Stimulated activated CD4-positive, alpha-beta T cell treated with anti-CD3 and anti-CD28 coated beads, TNF-alpha, amount 100 ng/mL, for 48 hours (primary cell): ENCODE results near the gene PNLDC1.
"Not testable (repeated sequence)": the region's sequence is repeated elsewhere in the genome, so short reads cannot be mapped to it uniquely, and the experiment has no call there.

ENCODE experiments used
- DNase-seq, 3 donors: peaks; one replicate each; pipeline ENCODE4 v3.0.0-alpha.2; 2020; ENCODE audit warnings: low read depth in 3 of 3

The PNLDC1 gene

DNA sequence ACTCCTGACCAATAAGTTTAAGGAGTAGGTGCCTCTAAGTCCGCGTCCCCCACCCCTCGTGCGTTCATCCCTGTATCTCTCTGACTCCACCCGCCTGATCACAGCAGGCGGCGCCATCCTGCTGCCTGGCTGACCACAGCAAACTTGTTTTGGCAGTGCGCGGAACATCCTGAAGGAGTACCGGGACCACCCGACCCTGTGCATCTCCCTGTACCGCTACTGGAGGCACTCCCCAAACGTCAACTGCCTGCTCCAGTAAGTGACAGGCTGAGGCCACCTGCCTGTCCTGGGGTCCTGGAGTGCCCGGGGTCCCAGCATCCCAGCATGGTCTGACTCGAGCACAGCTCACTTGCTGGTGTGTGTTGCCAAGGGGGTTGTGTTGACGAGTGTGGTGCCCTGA, 19.0 kb downstream of the PNLDC1 start:
- no peak for DNase-seq

DNA sequence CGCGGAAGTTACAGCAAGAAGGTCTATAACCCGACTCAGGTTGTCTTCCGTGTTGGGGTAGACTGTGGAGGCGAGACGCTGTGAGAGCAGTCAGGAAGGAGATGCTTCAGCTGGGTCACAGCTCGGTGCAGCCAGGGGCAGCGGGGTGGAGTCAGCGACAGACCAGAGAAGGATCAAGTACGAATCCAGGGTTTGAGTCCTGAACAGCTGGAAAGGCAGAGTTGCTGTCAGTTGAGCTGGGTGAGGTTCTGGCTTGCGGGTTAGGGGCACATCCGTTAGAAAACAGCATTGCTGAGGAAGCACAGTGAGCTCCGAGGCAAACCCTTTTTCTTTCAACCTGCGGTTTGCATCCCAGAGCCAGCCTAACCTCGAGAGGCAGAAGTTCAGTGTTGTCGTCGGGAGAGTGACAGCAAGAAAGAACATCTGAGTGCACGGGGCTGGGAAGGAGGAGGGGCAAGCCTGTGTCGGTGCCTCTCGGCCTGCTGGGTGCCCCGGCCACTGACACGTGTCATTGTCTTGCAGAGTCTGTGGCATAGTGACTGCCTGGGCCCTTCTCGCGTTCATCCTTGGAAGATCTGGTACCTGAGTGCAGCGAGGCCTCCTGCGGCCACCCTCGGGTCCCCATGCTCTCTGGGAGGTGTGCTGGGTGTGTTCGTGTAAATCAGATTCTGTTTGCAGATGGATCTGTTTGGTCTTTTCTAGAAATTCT, 20.0 kb downstream of the PNLDC1 start:
- DNase-seq = peak in 2 of 3 donors; percentile 3 to 10

- no peak for DNase-seq
Measured at GRCh38 chr6:159821122-159821521, 21.0 kb downstream of the PNLDC1 start.

- no peak for DNase-seq
Measured at GRCh38 chr6:159821726-159822125, 21.6 kb downstream of the PNLDC1 start.

GRCh38 chr6:159823953-159824352, 23.9 kb downstream of the PNLDC1 start:
- DNase-seq = no peak

DNA sequence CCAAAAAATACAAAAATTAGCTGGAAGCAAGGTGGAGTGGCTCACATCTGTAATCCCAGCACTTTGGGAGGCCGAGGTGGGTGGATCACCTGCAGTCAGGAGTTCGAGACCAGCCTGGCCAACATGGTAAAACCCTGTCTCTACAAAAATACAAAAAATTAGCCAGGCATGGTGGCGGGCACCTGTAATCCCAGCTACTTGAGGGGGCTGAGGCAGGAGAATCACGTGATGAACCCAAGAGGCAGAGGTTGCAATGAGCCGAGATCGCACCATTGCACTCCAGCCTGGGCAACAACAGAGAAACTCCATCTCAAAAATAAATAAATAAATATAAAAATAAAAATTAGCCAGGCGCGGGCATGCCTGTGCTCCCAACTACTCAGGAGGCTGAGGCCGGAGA, 24.6 kb downstream of the PNLDC1 start:
- DNase-seq = not testable (repeated sequence)

DNA sequence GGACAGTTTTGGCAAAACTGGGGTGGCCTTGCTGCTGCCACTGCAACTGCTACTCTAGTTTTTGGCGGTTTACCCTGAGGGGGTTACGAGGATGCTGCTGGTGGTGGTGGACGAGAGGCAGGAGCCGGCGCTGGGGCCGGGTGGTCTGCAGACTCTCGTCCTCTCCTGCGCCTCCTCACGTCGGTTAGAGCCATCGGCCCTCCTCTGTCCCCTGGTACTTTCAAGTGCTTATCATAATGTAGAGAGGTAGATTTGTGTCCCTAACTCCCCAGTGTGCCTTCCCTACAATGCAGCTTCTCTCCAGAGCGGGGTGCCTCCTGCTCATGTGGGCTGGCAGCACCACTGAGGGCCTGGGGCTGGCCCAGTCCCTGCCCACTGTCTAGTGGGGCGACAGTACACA, 25.9 kb downstream of the PNLDC1 start:
- DNase-seq = no peak

DNA sequence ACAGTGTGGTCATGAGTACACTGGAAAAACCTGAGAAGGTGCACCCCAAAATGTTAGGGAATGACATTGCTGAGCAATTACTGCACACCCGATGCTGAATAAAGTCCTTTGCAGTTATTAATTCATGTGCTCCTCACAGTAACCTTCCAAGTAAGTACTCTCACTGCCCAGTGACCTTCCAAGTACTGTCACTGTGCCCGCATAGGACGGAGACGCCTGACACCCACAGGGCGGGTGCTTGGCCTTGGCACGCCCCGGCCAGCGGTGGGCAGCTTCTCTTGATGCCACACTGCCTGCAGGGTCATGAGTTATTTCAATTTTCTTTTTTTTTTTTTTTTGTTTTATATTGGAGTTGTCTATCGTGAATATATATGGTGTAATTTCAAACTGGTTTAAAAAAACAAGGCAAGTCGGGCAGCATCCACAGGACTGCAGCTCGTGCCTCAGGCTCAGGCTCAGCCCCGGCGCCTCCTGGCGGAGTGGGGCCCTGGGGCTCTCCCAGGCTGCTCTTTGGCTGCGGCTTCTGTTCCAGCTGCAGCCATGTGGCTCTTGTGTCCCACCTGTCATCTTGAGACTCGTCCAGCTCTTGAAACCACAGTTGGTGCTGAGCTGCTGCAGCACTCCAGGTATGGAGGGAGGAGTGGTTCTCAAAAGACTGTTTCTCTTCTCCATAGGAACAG, 27.0 kb downstream of the PNLDC1 start:
- DNase-seq = no peak

DNA sequence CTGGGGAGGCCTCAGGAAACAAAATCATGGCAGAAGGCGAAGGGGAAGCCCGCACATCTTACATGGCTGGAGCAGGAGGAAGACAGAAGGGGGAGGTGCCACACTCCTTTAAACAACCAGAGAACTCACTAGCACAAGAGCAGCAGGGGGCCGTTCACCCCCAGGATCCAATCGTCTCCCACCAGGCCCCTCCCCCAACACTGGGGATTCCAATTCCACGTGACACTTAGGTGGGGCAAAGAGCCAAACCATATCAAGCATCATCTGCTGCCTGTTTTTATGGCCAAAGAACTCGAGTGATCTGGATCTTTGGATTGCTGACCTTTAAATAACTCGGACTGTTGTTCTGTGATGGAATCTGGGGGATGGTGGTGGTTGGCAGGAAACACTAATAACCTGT, 28.0 kb downstream of the PNLDC1 start:
- no peak for DNase-seq

DNA sequence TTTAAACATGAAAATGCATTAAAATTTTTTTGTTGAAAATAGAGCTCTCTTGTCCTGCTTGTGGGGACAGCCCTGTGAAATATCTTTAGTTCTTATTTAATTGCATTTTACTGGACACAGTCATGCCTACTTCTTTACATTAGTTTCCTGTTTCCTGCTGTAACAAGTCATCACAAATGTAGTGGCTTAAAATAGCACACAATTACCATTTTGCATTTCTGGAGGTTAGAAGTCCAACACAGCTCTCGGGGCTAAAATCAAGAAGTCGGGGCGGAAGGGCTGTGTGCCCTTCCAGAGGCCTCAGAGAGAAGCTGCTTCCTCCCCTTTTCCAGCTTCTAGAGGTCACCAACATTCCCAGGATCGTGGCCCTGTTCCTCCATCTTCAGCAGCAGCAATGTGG, 29.4 kb downstream of the PNLDC1 start:
- no peak for DNase-seq

DNA sequence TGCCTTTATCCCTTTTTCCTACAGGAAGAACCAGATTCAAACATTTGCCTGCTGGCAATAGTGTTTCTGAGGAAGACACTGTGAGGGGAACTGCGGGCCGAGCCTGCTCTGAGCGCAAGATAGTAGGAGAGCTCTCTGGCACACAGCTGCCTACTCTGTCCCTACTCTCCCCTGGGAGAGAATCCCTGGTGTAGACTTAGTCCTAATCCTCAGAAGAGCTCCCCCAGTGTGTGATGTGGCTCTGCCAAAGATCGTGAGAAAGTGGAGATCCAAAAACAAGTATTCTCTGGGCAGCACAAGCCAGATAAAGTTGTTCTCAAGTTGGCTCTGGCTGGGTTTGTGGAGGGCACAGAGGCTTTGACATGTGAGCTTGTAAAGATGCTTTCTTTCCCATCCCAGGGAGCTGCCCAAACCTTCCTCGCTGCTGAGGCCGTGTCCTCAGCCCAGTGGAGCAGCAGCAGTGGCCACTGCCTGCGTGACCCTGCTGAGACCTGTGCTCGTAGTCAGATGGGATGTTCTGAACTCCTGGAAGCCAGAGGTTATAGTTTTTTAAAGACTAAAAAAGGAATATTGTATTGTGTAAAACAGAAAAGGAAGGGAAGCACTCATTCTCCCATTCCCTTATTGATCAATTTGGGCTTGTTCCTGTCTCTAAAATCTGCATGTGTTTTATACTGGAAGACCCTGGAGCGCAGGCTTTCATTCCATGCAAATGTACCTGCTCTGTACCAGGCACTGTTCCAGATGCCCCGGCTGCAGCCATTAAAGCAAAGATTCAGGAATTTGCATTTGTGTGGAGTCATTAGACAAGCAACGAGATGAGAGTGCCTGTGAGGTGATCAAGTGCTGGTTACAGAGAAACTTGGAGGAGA, 30.7 kb downstream of the PNLDC1 start:
- DNase-seq = no peak

DNA sequence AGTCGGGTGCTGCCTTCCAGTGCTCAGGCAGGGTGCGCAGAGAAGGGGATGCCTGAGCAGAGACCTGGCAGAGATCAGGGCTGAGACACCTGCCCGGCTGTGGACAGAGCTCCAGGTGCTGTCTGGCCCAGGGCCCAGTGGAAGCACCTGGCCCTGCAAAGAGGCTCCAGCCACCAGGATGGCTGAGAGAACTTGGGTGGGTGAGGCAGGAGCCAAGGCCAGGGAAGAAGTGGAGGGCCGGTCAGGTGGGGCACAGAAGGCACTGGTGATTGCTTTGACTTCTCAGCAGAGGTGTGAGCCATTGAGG, 31.2 kb downstream of the PNLDC1 start:
- DNase-seq = no peak

- DNase-seq = no peak
Measured at GRCh38 chr6:159832946-159833345, 32.9 kb downstream of the PNLDC1 start.

DNA sequence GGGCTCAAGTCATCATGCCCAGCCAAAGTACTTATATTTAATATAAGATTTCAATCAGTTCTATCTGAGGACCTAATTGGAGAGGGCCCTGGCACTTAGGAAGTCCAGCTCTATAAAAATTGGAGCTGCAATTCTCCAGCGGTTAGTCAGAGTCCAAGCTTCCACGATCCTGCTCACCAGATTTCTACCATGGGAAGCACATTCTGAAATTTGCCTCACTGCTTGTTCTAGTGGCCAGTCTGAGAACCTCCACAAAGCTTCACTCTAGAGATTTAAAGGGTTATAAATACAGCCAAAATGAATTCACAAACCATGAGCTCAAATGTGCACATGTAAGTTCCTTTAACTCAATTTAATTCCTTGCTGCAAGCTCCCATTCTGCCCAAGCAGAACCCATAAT, 33.5 kb downstream of the PNLDC1 start:
- DNase-seq = no peak

DNA sequence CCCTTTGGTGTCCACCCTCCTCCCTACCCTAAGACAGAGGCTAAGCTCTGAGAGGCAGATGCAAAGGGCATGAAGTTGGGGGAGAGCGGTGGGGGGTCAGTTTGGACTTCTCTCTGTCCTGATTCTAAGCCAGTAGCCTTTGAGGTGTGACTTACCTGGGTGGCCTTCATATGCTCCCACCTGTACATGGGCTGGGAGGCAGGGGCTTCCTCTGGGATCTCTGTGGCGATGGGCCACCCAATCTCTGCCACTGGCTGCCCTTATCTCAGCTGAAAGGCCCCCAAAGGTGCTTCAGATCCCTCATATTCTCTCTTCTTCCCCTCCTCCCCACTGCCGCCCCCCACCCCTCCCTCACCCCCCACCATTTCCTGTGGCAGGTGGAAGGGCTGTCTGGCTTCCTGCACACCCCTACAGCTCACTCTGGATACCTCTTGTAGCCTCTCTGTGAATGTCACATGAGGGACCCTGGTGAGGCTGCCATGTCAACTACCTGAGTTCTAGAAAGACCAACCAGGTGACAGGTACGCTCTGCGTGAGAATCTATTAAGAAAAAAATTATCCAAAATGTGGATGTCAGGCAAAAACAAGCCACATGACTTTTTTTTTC, 34.0 kb downstream of the PNLDC1 start:
- no peak for DNase-seq

DNA sequence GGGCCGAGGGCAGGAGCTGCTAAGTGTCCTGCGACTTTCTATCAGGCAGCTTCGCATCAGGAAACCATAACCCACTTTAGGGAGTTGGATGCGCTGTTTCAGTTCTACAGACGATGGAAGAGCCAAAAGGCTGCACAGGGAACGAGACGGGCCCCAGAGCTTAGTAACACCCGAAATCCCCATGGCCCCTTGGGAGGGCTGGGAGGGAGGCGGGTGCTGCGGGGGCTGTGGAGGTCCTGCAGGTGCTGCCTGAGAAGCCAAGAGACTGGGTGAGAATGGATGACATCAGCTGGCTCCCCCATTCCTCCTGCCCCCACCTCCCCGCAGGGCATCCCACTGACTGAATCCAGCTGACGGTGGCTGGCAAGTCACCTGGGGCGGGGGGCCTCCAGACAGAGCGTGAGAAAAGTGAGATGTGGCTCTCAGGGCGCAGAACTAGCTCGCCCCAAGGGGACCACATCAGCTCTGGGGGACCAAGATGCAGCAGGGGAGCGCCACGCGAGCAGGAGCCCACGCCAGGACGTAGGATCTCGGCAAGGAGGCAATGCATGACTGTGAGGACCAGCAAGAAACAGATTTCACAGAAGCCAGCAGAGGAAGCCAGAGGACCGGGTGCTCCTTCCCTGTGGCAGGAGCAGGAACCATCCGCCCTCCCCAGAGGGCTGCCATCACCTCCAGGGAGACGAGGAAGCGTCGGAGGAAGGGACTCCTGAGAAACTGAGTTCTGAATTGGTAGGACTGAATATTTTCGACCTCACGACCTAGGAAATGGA, 36.8 kb downstream of the PNLDC1 start:
- no peak for DNase-seq

DNA sequence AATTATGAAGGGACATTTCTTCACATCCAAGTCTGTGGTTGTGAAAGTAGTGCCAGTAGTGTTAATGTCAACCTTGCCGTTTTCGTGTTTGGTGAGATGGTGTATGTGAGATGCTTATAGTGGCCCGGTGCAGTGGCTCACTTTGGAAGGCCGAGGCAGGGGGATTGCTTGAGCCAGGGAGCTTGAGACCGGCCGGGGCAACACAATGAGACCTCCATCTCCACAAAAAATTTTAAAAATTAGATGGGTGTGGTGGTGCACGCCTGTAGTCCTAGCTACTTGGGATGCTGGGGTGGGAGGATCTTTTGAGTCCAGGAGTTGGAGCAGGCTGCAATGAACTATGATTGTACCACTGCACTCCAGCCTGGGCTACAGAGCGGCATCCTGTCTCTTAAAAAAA, 37.4 kb downstream of the PNLDC1 start:
- no peak for DNase-seq

GRCh38 chr6:159838020-159838744, 38.1 kb downstream of the PNLDC1 start:
- no peak for DNase-seq

GRCh38 chr6:159842035-159842434, 42.0 kb downstream of the PNLDC1 start:
- DNase-seq = no peak

GRCh38 chr6:159844737-159845645, 44.9 kb downstream of the PNLDC1 start:
- DNase-seq = no peak
